Fibroblast of skin of left quadriceps (primary cell): ENCODE data around the gene UCN2.
"Not testable (repeated sequence)": the region's sequence is repeated elsewhere in the genome, so short reads cannot be mapped to it uniquely, and the experiment has no call there.

Source experiments
- DNase-seq, 2 experiments: peaks; one replicate each; pipeline ENCODE4 v3.0.0-alpha.2; 2013; ENCODE audit warnings: low read depth in 2 of 2

The UCN2 gene

DNA sequence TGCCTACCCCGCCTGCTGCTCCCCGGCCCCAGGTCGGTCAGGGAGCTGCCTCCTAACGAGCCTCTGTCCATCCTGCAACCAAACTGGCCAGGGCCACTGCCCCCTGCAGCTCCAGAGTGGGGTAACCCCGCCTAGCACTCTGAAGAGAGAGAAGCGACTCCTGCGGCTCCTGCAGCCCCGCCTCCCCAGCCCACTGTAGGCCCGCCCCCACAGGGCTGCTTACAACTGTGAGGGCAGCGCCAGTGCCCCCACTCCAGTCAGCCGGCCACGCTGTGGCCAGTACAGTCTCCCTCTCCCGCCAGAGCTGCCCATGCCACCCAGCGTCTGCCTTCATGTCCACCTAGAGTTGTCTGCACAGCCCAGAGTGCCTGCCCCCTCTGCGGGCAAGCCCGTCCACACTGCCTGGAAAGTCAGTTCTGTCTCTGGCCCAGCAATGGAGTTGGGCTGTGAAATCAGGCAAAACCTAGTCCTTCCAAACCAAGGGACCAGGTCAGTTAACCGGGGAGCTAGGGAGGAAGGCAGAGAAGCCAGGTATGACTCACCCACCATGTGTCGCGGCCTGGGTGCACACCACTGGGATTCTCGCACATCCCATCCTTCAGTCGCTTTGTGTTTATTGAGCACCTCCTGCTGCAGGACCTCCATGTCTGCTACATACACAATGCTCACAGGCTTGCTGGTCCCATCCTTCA, 2.4 kb downstream of the UCN2 start:
- no peak for DNase-seq

DNA sequence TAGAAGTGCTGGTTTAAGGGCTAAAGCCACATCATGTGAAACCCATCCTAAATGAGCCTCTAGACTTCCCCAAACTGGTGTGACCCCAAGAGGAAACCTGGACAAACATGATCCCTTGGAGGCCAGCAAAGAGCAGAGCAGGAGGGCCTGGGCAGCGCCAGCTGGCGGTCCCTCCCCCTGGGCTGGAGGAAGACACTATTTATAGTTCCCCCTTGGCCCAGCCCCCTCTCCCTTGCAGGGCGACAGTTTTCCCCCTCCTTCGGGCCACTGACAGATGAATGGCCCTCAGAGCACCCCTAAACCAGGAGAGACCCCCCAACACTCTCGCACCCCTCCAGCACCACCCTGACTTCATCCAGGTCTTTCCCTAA, 2.9 kb downstream of the UCN2 start:
- DNase-seq = no peak

DNA sequence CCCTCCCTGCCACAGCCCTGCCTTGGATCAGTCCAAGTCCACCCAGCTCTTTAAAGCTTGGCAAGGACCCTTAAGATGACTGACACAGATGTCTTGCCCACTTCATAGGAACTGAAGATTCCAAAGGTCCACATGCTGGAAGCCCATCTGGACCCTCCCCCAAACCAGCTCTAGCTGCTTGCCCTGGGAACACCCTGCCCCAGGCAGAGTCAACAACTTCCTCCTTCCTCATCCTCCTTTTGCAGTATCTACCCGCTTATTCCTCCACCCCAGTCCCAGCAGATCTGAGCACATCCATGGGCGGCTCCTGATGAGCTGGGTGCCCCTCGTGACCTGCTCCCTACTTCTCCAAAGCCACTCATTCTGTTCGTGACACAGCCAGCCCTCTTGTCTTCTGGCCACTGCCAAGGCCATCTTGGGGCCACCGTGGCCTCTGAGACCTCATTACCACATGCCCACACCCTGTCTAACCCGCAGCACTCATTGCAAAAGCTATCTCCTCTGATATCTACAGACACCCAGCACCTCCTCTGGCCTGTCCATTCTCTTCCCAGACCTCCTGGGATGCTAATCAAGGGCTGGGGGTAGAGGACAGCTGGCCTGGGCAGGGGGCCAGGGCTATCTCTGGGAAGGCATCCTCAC, 5.0 kb downstream of the UCN2 start:
- DNase-seq = no peak

DNA sequence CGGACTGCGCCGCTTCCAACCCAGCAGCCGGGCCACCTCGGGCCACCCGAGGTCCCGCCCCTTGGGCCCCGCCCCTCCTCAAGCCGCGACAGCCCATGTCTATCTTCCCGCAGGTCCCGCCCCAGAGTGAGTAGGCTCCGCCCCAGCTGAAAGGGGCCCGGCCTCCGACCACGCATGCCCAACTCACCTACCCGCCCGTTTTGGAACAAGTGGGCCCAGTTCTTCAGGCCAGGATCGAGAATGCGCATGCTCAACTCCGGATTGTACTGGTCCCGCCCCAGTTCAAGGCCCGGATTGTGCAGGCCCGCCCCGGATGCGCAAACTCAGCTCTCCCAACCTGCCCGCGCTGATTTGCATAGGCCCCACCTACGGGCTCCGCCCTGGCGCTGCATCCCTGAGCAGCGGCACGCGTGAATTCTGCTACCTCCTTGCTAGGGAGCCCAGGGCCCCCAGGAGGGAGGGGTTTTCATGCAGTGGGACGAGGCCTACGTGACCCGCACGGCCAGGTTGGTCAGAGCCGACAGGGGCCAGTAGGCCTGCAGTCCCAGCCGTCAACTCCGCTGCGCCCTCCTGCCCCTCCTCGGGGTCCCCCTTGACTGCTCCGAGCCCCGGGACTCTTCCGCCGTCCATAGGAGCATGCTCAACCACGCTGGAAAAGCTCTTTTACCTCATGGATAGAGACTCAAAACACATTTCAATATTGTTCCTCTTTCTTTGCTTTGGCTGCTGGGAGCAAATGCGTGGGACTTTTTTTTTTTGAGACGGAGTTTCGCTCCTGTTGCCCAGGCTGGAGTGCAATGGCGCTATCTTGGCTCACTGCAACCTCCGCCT, 6.6 kb downstream of the UCN2 start, which contains the start of gene PFKFB4:
TSS of gene PFKFB4 (minus strand) at position 8 of the 831 bp plus-strand sequence. CDS start 26 bp downstream, outside the sequence.
- DNase-seq = peak; percentile 98

DNA sequence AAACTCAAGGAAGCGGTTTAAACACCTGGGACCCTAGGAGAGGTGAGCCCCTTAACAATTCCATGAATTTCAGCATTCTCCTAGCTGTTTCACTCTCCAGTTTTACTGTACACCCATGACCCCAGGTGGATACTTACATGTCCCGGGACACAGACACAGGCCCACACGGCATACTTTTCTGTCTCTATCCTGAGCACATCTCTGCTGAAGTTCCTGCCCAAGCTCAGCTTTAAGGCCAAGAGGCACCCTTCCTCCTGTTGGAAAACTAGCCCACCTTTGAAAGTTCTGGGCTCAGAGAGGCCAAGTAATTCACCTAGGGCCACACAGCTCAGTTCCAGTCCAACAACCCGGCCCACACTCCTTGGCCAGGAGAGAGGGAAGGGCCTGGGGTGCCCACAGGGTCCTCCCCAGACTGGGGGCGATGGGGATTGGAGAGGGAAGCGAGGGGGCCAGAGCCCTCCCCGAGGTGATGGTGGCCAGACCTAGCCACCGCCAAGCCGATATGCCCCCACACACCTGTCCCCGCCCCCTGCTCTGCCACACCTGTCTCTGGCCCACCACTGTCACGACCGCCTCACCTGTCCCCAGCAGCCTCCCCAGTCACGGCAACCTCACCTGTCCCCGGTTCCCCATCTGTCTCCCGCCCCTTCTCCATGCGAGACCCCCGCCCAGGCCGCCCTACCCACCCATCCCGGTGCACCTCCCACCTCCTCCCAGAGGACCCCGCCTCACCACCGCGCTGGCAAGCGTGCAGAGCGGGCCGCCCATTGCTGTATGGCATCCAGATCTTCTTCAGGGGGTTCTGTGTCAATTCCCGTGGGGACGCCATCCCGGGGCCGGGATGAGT, 7.4 kb downstream of the UCN2 start:
- no peak for DNase-seq

DNA sequence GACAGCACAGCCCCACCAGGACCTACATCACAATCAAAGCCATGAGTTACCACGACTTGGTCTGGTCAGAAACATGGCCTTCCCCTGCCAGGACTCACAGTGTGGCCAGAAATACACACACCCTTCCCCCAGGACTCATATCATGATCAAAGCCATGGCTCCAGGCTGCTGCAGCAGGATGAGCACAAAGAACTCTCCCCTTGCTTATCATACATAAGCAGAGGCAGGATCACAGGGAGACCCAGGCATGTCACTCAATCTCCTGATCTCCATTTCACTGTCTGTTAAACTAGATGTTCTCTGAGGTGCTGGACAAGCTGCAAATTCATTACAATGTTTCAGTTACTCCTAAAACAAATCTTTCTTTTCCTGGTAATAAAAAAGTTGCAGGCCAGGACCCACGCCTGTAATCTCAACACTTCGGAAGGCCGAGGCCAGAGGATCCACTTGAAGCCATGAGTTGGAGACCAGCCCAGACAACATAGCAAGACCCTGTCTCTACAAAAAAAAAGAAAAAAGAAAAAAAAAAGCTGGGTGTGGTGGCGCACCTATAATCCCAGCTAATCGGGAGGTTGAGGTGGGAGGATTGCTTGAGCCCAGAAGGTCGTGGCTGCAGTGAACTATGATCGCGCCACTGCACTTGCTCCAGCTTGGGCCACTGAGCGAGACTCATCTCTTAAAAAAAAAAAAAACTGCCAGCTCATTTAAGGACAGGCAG, 8.2 kb downstream of the UCN2 start:
- no peak for DNase-seq

DNA sequence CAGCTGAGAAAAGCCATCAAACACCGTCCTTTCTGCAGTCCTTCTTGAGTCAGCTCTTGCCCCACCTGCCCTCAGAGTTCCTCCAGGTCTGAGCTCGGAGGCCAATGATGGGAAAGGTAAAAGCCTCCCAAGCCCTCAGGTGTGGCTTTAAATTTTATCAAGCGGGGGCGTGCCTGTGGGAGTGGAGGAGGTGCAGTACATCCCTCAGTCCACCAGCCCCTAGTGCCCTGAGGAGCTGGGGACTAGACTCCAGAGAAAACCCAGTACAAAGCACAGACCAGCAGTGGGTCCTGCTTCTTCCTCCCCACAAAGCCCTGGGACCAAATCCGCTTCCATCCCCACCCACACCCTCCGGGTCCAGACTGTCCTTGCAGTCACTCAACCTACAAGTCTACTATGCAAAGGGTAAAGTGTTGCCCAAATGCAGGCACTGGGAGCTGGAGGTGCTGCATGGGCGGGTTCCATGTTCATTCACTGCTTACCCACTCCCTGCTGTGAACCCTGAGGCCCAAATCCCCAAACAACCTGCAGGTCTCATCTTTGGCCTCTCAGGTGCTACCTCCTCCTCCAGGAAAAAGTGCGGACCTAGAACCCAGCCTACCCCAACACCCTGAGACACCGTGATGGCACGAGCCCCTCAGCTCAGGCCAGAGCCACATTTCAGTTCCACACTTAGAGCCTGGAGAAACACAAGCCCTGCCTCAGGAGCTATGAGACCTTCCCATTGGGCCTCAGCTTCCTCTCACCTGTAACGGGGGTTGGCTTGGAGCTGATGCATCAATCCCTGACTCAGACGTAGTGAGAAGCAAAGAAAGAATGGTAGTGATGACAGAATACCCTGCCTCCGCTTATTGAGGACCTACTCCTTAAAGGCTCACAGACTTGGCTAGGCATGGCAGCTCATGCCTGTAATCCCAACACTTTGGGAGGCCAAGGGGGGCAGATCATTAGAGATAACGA, 9.4 kb downstream of the UCN2 start:
- no peak for DNase-seq

DNA sequence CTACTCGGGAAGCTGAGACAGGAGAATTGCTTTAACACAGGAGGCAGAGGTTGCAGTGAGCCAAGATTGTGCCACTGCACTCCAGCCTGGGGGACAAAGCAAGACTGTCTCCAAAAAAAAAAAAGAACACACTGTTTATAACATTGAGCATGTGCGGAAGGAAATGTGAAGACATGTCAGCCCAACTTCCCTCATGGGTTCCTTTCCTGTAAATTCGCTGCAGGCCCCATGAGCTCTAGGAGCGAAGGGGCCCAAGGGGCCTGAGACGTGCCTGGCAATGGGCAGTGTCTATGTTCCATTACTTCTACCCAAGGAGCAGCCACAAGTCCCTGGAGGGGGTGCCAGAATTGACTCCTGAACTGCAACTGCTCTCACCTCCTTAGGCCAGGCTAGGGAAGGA, 10.2 kb downstream of the UCN2 start:
- DNase-seq = no peak

DNA sequence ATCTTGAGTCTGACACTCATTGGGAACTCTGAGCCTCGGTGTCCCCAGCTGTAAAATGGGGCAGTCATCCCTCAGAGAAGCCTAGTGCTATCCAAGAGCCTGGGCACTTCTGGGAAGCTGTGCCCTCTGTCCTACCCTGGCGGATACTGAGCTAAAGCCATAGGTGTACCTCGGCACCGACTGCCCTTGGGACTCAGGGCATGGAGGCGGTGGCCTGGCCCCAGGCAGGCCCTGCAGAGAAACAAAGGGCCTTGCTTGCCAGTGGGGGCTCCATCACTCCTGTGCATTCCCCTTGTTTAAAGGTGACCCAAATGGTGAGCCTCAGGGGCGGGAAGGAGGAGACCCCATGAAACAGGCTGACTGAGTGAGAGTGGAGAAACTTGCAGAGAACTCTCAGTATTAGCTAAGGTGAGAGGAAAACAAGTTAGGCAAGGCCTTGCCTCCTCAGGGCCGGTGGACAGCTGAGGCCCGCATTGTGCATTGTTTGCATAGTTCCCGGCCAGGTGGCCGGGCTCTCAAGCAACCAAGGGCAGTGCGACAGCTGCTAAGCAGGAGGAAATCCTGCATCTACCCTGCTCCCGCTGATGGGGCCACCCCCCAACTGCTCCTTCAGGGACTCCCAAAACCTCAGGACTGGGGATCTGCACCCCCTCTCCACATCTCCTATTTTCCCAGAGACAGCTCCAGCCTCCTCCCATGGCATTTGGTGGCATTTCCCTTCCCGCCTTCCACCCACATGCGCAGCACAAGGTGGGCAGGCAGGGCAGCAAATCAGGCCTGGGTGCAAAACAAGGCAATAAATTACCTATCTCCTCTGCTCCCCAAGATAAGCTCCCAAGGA, 11.2 kb downstream of the UCN2 start:
- no peak for DNase-seq

DNA sequence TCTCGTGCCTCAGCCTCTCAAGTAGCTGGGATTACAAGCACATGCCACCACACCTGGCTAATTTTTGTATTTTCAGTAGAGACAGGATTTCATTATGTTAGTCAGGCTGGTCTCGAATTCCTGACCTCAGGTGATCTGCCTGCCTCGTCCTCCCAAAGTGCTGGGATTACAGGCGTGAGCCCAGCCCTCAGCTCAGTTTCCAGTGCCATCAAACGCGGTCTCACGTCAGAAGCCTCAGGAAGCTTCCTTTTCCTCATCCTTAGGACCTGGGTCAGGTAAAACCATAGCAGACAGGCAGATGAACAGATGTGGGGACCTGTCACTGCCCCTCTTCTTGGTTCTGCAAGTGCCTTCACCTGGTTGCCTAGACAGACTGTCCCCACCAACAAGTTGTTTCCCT, 11.9 kb downstream of the UCN2 start:
- DNase-seq = not testable (repeated sequence)

DNA sequence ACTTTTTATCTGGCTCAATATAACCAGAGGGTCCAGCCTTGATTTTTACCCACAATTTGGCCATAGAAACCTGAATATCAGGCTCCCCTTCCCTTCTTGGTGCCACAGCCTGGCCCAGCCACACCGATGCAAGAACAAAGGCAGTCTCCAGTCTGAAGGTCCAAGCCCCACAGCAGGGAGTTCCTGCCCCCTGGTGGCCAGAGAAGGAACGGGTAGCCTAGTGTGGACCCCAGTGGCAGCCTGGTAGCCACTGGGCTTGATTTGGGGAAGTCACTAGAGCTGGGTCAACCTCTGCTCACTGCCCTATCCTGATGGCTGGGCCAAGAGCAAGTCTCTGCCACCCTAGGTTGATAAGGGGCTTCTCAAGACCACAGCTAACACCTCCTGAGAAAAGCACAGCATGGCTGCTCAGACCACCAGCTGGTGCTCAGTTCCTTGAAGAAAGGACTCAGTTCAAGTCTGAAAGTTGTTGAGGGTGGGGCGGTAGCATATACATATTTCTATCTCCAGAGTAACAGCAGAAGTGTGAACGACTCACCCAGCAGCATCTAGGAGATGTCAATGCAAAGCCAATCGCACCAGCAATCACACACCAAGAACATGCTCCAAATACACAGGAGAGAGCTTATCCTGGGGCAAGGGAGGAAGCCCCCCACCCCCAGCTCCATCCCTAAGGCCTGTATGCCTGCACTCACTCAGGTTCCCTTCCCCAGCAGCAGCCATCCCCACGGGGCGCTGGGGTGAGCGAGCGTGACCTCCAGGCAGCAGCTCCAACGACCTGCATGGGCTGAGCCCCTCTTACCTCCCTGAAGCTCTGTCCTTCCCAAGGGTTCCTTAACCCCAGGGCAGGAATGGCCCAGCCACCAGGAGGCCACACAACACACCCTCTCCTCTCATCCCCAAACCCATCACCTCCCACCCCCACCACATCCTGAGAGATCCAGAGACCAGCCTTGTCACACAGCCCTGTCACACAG, 14.6 kb downstream of the UCN2 start:
- peak; percentile 37 to 40 for DNase-seq

DNA sequence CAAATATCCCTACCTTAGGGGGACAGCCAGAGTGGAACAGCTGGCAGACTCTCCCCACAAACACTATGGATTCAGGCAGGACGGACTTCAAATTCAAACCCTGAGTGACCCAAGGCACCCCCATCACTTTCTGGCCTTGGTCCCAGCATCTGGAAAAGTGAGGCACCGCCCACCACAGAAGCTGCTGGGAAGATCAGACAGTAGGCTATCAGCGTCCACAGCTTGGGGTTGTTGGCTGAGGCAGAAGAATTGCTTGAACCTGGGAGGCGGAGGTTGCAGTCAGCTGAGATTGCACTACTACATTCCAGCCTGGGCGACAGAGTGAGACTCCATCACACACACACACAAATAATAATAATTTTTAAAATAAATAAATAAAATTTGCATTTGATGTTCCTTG, 15.5 kb downstream of the UCN2 start:
- no peak for DNase-seq

DNA sequence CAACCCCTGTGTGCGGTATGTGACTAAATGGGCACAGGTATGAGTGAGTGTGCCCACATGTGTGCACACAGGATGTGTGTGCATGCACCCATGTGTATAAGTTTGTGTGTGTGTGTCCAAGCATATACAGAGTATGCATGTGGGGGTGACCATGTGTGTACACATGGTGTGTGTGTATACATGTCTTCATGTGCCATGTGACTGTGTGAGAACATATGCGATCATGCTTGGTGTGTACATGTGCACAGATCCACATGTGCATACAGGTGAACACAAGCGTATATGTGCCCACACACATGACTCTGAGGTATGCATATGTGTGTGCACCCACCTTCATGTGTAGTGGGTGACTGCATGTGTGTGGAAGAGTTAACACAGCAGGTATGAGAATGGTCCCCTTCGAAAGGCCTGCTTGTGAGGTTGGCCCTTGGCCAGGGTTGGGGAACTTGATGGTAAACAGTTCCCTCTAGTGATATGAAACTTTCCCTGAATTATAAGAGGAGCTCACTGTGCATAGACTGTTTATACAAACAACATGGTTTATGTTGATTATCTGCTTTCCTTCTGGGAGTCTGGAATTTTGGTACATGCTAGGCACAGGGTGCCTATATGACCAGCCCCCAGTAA, 17.3 kb downstream of the UCN2 start:
- DNase-seq = no peak

DNA sequence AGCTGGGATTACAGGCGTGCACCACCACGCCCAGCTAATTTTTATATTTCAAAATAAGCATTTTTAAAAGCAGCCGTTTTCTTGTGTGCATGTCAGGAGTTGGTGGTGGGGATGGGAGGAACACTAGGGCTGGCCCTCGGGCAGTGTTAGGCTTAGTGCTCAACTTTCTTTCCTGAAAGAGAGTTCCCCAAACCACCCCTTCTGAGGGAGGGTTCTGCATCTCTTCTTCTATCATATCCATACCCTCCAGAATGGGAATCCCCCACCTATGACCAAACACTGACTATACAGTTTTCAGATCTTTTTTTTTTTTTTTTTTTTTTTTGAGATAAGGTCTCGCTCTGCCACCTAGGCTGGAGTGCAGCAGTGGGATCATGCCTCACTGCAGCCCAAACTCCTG, 19.4 kb downstream of the UCN2 start:
- no peak for DNase-seq

DNA sequence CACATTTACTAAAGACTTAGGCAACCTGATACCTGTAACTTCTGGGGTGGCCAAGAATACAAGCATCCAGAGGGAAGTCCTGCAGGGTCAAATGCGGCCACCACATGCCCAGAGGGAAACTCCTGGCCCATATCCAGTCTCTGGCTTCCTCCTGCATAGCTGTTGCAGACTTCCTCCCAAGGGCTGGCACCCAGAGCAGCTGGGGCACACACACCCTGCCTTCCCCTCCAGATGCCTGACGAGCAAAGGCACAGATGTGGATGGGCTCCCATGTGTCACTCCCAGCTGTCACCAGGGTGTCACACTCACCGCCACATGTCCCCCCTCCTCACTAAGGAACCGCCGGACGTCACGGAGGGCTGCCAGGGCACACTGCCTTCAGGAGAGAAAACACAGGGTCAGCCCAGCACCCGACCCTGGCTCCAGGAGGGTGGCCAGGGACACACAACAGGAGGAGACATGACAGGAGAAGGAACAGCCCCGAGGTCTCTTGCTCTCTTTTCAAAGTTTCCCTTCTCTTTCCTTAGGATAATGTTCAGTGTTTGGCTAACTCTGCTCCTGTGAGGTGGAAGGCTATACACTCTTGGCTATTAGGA, 20.2 kb downstream of the UCN2 start:
- DNase-seq = no peak

DNA sequence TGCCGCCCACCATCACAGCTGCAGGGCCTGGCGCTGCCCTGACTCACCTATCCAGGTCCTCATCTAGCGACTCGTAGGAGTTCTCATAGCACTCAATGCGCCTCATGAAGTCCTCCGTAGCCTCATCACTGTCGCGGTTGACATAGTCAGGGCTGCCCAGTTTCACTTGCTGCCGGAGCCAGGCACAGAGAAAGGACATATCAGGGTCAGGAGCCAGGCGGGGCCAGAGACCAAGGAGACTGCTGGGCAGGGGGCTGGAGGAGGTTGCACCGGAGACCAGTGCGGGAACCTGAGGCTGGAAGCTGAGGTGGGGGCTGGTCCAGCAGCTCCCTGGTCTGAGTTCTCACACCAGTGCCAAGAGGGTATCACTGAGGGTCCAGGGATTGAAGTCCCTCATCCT, 25.1 kb downstream of the UCN2 start:
- DNase-seq = no peak

DNA sequence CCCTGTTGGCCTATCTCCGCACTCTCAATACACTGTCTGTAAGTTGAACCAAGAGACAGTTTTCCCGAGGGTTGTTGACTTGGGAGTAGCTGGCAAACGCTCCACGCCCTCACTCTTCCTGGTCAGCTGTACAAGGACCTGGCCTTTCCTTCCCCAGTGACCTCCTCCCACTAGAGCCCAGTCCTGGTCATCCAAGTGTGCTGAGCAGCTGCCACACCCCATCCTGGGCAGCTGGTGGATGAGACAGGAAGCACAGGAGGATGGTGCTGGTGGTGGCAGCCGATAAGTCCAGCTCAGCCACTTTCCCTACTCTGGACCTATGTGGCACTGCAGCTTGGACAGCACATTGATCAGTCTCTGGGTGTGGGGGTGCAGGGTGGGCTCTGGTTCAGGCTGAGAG, 26.8 kb downstream of the UCN2 start:
- no peak for DNase-seq
